ENCODE data around the gene IL17RE.
A peak's percentile ranks its signal among the peaks of the same experiment; 100 is the strongest.

Gene IL17RE

GRCh38 chr3:9933561-9934234 is 31.1 kb downstream of the IL17RE start, which contains the start of gene CRELD1 (continued):
- TF ChIP-seq ZBTB26 (tag by site-specific recombination; optimal IDR thresholded peaks at IDR 0.05): no peak
- TF ChIP-seq ZFP69B (tag by site-specific recombination; IDR thresholded peaks at IDR 0.05): peak; percentile 99
- no peak for TF ChIP-seq SP7 (tag by site-specific recombination; IDR thresholded peaks at IDR 0.05)
- no peak for TF ChIP-seq ZNF280D (tag by site-specific recombination; IDR thresholded peaks at IDR 0.05)
- no peak for TF ChIP-seq ZIC2 (tag by site-specific recombination; IDR thresholded peaks at IDR 0.05)
- TF ChIP-seq ZBTB10 (tag by site-specific recombination; IDR thresholded peaks at IDR 0.05): no peak
- no peak for TF ChIP-seq ZNF202 (tag by site-specific recombination; IDR thresholded peaks at IDR 0.05; ENCODE audit: borderline replicate concordance)
- no peak for TF ChIP-seq PRDM1 (tag by site-specific recombination; IDR thresholded peaks at IDR 0.05)
- no peak for TF ChIP-seq ZNF132 (tag by site-specific recombination; IDR thresholded peaks at IDR 0.05; ENCODE audit: borderline replicate concordance)
- no peak for TF ChIP-seq ZNF830 (tag by site-specific recombination; IDR thresholded peaks at IDR 0.05; ENCODE audit: low read depth)
- peak; percentile 79 for TF ChIP-seq KLF10 (tag by site-specific recombination; IDR thresholded peaks at IDR 0.05)
- TF ChIP-seq ZNF660 (tag by site-specific recombination; IDR thresholded peaks at IDR 0.05): no peak
- TF ChIP-seq ZNF157 (tag by site-specific recombination; IDR thresholded peaks at IDR 0.05): no peak
- no peak; the same call in 1 of the 2 replicates for TF ChIP-seq ZSCAN30 (tag by site-specific recombination; IDR thresholded peaks at IDR 0.05)
- no peak for TF ChIP-seq ZNF335 (tag by site-specific recombination; conservative IDR thresholded peaks at IDR 0.05)
- TF ChIP-seq PRDM4 (tag by site-specific recombination; IDR thresholded peaks at IDR 0.05): no peak
- TF ChIP-seq ELK4 (IDR thresholded peaks at IDR 0.05; ENCODE audit: borderline replicate concordance, low read depth, low read length): no peak
- TF ChIP-seq ZNF548 (tag by site-specific recombination; IDR thresholded peaks at IDR 0.05): no peak
- TF ChIP-seq ZNF580 (tag by site-specific recombination; IDR thresholded peaks at IDR 0.05): no peak
- TF ChIP-seq ZBTB21 (tag by site-specific recombination; IDR thresholded peaks at IDR 0.05): peak; percentile 48; the same call in 1 of the 2 replicates
- TF ChIP-seq ZNF768 (tag by site-specific recombination; IDR thresholded peaks at IDR 0.05): no peak
- TF ChIP-seq ZSCAN18 (tag by site-specific recombination; IDR thresholded peaks at IDR 0.05): no peak
- no peak for TF ChIP-seq MYNN (tag by site-specific recombination; IDR thresholded peaks at IDR 0.05; ENCODE audit: borderline replicate concordance)
- TF ChIP-seq ZNF398 (tag by site-specific recombination; IDR thresholded peaks at IDR 0.05): no peak; the same call in none of the 2 replicates
- no peak for TF ChIP-seq MEIS1 (CRISPR knock-in tag; IDR thresholded peaks at IDR 0.05; ENCODE audit: borderline replicate concordance)
